IPS-NIHi11 (cell line): ENCODE measurements around the gene SRGAP2C.
"Not testable (repeated sequence)": the region's sequence is repeated elsewhere in the genome, so short reads cannot be mapped to it uniquely, and the experiment has no call there.

ENCODE experiments used
- DNase-seq: peaks from one replicate; pipeline ENCODE4 v3.0.0; 2012; ENCODE audit warnings: mixed read lengths, low spot score

Gene SRGAP2C

DNA sequence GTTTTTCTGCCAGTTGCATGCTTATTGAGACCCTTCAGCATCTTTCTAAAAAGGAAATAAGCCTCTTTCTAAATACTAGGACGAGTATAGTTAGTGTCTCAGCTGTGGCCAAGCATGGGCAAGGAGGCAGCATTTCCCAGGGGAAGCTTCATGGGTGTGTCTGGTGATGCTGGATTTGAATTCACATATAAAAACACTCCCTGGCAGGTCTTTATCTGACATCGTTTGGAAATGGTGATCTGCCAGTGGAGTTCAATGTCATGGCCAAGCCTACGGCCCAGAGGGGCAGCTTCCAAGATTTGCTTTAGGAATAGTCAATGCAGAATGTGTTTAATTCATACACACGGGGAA, 94.7 kb downstream of the SRGAP2C start:
- not testable (repeated sequence) for DNase-seq

DNA sequence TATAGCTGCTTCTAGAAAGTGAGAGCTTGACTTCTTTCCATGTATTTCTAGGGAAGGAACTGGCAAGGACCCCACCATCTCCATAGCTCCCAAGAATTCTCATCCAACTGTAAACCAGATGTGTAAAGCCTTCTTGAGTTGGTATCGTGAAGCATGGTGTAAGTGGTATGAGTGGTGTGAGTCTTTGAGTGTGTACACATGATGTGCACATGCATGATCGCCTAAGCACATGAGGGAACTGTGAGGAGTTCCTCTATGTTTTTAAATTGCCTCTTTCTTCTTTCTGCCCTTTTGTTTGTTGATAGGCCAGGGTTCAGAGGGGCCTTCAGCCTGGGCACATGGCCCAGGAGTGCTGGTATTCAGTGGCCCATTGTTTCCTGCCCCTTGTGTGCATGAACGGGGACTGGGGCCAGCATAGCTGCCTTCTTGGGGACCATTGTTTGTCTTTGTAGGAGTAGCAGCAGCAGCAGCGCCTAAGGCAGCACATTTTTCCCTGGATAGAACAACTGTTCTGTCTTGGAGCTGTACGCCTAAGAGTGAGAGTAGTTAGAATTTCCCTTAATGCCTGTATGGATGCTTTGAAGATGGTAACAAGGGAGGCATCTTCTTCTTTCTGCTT, 96.0 kb downstream of the SRGAP2C start:
- not testable (repeated sequence) for DNase-seq

DNA sequence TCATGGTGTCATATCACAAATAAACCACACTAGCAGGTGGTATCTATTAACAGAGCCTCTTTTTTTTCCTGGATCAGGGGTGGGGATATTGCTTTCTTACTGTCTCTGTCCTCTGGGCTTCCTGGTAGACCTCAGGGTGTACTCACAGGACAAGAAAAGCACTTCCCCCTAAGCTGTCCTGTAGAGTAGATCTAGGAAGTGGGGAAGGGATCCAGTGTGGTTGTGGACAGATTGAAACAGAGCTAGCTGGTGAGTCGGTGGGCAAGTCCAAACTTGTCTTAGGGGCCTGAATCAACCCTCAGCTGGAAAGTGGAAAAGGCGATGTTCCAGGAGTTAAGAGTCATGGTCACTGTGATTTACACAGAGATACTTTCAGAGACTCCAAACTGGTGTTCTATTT, 96.7 kb downstream of the SRGAP2C start:
- DNase-seq = not testable (repeated sequence)

DNA sequence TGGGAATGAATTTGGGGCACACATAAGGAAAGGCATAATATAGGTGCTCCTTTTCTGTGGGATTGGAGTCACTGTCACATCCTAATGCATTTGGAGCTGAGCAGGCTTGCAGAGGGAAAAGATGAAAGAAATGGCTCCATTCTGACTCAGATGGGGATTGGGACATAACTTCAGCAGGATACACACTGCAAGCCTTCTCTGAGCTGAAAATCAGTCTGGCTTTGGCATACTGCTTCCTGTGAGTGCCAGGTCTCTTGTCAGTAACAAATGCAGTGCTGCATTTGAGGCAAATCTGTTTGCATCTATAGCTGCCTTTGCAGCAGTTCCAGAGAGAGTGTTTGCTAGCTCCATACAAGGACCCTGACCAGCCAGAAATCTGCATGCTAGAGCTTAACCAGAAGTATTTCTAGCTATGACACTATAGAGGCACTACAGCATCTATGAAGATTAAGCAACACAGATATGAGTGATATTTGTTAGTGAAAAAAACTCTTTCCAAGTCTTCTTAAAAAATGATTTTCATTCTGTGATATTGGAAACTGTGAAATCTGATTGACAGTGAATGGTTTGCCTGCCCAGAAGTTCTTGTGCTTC, 98.9 kb downstream of the SRGAP2C start:
- not testable (repeated sequence) for DNase-seq

DNA sequence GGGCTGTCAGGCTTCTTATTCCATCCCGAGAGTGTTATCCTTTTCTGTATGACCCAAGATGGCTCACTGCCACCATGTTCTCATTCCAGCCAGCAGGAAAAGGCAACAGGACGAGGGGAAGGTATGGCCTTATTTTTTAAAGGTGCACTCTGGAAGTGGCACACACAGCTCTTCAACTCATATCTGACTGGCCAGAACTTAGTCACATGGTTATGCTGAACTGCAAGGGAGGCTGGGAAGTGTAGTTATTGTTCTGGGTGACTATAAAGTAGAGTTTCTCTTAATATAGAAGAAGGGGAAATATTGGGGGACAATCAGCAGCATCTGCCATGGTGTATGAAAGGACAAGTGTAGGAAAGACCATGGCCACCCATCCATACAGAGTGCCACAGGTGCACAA, 107.8 kb downstream of the SRGAP2C start:
- DNase-seq = not testable (repeated sequence)

DNA sequence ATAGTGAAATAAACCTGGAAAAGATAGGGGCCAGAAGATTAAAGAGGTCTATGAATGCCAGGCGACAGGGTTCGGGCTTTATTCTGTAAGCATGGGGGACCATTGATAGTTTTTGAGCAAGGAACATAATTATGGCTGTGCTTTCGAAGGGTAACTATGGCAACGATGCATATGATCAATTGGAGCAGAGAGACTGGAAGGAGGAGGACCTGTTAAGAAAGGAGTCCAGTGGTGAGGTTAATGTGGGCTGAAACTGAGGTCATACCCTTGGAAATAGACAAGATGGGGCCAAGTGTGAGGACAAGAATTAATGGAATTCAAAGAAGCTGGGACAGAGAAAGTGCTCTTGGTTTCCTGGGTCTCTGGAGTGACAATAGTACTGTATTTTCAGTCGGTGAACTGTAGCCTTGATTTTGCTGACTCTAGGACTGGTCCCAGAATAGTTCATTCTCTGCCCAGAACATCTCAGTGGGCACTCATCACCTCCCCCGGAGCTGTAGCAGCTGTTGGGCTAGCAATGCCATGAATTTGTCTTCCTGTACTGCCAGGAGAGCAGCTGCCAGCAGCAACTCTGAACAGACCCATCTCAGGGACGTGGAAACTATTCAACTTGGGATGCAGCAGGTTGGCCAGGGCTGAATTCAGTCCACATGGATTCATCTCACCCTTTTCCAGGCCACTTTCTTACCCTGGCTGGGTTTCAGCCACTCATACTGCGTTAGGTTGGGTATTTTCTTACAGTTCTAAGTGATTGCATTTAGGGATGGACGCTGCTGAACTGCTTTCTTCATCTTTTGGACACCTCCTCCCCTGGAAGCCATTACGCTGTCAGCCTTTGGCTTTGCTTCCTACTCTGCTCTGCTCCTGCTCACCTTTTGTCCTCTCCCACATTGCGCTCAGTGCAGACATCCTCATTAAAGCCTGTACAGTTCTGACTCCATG, 108.8 kb downstream of the SRGAP2C start:
- DNase-seq = not testable (repeated sequence)

DNA sequence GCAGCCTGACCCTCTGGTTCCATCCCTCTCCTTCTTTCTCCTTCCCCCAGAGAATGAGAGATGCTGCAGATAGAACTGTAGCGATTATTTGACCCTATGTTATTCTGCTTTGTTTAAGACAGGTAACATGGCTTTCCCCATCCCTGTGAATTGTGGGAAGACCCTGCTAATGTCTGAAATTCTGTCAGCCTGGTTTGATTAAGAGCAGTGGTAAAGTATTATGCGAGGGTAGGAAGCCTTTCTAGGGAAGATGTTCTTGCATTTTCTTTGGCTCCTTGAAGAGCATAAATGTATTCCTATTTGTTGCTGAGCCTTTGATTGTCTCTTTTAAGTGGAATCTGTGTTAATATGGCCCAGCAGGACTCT, 109.4 kb downstream of the SRGAP2C start:
- DNase-seq = not testable (repeated sequence)

DNA sequence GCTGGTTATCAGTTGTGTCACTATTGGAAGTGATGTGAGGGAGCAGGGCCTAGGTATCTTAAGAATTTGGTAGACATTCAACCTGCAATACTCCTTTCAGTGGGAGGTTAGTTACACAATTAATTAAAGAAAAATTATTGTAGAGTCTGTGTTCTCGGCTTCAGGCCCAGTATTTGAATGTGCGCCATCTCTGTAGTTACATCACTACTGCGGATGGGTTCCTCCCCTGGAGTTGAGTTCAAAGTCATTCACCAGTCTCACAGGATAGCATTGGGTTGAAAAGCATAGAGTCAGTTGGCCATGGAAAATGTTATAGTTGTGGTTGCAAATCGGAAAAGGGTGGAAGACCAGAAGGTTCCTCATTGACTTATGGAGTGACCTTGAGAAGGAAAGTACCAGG, 111.8 kb downstream of the SRGAP2C start:
- not testable (repeated sequence) for DNase-seq

DNA sequence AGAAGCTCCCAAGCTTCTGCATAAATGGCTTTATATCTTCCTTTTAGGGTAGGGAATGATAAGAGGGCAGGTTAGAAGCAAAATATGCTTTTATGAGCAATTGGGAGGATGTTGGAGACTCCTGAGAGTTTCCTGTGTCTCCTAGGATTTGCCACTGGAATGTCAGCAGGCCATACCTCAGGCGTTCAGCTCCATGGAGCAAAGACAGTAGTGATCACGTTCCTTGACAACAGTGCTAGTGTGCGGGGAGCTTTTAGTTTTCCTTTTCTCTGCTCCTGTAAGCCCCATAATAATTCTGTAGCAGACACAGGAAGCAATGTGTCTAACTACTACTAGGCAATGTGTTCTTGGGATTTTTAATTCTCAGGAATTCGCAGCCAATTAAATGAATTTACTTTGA, 113.8 kb downstream of the SRGAP2C start:
- not testable (repeated sequence) for DNase-seq

DNA sequence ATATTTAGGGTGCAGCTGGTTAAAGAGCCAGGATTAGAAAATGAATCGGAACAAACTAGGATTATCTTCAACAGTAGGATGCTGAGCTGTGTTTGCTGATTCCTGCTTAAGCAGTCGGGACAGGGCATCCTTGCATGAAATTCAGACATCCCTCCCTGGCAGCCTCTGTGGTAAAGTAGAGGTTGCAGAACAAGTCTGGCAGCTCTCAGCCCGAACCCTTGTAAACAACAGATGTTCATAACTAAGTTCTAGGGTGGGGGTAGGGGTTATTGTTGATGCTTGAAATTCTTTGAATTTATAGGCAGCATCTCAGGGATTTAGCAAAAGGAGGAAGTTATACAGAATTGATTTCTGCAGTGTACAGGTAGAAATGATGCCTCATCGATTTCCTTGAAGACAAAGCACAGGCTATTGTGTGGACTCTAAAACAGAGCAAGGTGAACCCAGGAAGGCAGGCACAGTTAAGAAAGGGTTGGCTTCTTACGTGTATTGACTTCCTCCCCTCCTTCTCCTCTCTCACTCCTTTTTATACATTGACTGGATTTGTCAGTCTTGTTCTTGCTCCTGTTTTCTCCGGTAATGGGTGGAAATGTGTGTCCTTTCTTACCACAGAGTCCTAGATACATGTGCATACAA, 114.9 kb downstream of the SRGAP2C start:
- DNase-seq = not testable (repeated sequence)

DNA sequence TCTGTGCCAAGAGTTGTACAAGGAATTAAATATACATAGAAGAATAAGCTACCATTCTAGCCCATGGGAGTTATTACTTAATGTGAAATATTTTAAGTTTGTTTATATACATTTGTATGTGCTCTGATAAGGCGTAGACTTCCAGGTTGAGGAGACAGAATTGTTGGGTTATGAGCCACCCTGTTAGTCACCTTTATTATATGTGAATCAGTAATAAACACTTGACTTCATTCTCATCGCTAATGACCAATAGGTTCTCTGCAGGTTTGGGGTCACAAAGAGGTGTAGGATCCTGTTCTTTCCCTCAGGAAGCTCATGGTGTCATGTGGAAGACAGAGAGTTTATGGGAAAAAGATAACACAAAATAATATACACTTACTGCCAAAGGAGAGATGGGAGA, 117.1 kb downstream of the SRGAP2C start:
- DNase-seq = not testable (repeated sequence)

DNA sequence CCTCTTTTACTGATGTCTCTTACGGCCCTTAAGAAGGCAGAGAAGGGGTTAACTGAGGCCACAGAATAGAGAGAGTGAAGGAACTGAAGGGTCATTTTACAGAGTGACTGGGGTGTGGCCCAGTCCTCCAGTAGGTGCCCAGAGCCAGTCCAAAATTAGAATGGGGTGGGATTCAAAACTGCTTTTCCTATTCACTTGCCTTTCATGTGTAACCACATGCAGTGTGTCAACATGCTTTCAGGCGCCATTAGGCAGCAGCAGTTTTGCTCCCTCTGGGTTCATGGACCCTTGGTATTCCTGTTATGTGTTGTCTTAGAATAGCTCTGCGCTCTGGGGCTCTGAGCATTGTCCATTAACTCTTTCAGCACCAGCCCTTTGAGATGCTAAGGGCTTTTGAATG, 123.0 kb downstream of the SRGAP2C start:
- not testable (repeated sequence) for DNase-seq

DNA sequence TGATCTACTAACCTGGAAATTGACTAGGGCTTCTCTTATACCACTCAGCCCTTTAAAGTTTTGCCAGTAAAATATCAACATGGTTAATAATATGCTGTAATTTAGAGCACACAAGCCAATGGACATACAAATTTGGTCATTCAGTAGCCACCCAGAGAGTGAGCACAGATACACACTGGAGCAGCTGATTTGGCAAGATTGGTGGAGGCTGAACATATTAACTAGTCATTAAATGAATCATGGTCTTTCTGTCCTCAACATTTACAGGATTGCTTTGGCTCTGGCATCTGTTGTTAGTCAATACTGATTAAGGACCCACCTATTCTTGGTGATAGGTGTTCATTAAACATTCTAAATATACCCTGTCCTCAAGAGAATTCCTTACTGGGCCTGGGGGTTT, 130.7 kb downstream of the SRGAP2C start:
- DNase-seq = not testable (repeated sequence)

DNA sequence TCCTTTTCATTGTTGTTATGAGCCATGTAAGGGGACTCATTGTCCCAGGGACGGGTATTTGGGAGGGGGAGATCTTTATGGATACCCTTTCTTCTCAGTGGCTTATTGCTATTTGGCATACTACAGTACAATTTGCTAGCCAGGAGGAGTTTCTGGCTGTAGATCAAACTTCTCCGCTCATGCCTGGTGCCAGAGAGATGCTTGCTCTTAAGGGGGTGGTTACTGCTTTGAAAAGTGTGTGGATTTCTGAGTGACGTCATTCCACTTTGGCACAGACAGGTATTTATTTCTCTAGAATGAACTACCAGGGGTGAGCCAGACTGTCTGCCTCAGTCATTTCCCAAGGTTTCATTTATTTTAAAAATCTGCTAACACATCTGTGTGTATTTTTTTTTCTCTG, 131.3 kb downstream of the SRGAP2C start:
- not testable (repeated sequence) for DNase-seq

DNA sequence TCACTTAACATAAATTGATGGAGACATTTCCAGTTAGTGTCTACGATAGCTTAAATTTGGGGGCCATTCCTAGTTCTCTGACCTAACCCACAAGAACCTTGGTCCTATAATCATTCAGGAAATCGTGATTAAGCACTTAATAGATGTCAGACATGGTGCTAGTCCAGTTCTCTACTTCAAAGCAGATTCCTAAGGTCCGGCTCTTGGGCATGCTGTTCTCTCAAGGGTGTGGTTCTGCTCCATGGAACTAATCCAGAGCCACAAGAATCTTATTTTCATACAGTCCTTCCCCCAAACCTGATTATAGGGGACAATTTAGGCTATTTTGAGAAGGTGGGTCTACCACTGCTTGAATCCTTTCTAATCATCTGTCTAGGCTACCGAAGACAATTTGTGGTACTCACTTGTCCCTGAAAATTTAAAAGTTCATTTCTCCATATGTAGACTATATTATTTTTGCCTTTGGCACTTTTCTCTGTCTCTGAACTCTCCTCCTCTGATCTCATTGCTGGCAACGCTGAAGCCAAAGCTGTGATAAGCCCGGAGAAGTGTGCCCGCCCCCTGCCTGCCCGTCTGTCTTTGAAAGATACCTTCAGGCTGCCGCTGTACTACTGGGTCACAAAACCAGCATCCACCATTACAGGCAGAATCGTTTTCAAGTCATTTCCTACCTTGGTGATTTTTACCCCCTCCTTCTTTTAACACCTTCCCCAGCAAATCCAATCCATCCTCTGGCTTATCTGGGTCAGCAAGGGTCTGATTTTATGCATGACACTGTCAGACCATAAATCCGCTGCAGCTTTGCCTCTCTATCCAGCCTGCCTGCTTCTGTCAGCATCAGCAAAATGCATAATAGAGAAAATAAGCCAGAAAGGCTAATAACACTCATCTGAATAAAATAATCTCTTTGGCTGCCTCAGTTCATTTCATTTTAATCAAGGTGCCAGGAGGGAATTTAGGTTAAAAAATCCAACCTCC, 133.0 kb downstream of the SRGAP2C start:
- DNase-seq = not testable (repeated sequence)

DNA sequence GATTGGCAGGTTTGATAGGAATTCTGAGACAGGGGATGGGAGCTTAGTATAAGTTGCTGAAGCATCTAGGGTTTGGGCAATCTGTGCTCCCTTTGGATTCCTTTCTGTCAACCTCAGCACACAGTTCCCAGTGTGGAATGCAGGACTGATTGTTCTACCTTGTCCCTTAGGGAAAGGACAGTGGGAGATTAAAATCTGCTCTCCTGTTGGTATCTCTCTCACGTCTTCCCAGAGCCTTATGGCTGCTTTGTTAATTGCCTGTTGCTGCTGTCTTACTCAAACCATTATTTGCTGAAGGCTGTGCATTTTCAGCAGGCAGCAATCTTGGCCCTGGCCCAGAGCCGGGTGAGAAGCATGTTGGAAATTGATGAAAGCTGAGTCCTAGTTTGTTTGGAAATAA, 133.9 kb downstream of the SRGAP2C start:
- not testable (repeated sequence) for DNase-seq

DNA sequence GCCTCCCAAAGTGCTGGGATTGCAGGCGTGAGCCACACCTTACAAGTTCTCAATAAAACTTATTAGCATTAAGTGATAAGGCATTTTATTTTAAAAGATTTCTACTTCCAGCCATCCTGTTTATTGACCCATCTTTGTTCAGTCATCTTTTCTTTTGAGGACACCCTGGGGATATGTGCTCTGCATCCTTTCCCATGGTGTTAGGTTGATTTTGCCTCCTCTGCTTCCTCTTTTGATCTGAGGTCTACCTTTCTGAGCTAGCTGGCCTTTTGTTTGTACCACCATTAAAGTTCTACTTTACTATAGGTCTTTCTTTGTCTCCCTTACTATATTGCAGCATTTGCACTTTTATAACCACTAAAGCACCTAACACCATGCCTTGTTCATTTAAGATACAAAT, 136.9 kb downstream of the SRGAP2C start:
- DNase-seq = not testable (repeated sequence)

DNA sequence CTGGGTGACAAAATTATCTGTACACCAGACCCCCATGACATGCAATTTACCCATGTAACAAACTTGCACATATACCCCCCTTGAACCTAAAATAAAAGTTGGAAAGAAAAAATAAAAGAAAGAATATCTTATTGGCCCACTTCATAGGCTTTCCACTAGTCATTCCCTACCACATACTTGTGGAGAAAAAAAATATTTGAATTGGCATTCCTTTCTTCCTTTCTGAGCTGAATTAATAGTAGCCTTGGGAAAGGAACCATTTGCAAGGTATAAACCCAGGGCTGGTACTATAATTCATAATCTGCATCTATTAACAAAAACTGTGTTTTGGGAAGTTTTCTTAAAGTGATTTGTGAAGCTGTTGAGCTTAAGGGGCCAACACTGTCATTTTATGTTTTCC, 140.0 kb downstream of the SRGAP2C start:
- DNase-seq = not testable (repeated sequence)

DNA sequence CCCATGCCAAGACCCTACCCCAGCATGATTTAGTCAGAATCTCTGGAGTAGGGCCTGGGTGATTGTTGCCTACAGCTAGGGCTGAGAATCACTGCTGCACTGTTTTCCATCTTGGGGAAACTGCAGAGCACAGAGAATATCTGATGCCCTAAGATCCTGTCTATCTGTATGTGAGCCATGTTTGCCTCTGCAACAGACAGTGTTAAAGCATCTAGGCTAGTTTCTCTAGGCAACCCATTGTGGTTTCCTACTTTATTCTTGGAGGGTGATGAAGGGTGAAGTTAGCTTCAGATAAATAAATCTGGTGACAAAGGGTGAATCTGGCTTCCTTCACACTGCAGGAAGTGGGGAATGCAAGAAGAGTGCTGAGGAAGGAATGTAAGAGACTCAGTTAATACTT, 147.4 kb downstream of the SRGAP2C start:
- DNase-seq = not testable (repeated sequence)

DNA sequence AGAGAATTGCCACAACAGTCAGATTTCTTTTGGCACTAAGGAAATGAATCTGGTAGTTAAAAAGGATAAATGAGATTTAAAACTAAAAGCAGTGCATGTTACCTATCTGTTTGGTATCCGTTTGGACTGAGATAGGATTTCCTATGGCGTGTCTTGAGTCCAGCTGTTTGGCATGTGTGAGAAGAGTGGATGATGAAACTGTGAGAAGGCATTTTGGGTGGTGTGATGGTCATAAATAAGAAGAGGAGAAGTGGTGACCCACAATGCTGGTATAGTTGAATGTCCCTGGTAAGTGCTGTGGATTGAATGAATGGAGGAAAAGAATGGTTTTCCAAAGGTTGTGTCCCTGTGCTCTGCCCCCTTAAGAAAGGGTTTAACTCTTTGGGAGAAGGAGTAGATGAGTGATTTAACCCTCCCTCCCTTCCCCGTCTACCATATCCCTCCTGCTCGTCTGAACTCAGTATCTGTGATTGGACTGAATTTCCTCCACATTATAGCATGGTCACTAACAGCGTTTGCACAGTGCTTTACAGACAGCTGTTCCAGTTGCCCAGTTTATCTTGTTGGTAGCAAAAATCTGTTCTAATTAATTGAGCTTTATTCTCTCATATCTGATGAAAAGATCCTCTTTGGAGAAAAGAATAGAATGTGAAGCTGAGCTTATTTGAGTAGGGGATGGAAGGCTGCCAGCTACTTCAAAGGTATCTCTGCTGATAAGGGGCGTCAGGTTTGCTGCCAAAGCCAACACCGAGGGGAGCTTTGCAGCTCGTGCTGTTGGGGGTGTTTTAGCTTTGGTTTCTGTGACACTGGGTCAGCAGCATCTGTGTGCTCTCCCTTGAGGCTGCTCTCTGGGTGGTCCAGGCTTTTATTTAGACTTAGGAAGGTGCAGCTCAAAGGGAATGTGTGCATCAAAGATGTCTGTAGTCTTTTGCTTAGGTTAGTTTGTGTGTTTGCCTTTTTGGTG, 148.1 kb downstream of the SRGAP2C start:
- DNase-seq = not testable (repeated sequence)
